ENCODE data around the gene PDE9A.

Gene PDE9A

GRCh38 chr21:42785666-42786427 is 132.4 kb downstream of the PDE9A start:
- no peaks in the 10 kb centered on the region for H3K36me3 Mint-ChIP-seq (ENCODE audit: low read depth)
- peaks cover 9% of the 10 kb centered on the region for H3K9me3 Mint-ChIP-seq
- peaks cover 33% of the 10 kb centered on the region for H3K4me1 Mint-ChIP-seq
- no peak overlapping the region for H3K27ac Mint-ChIP-seq
- peaks cover 35% of the 10 kb centered on the region for H3K27me3 Mint-ChIP-seq (ENCODE audit: low read depth, poor library complexity)
- no peak for TF ChIP-seq CTCF (IDR thresholded peaks at IDR 0.05)
- no peak overlapping the region for H3K4me3 Mint-ChIP-seq
- DNase-seq, result no peak

- Mint-ChIP-seq H3K4me3 (no peak overlapping the region), H3K9me3 (peaks cover 9% of the 10 kb centered on the region), H3K4me1 (peaks cover 23% of the 10 kb centered on the region), H3K27ac (no peak overlapping the region), H3K36me3 (ENCODE audit: low read depth) (no peaks in the 10 kb centered on the region), H3K27me3 (ENCODE audit: low read depth, poor library complexity) (peaks cover 30% of the 10 kb centered on the region)
- no peak for TF ChIP-seq CTCF (IDR thresholded peaks at IDR 0.05)
- DNase-seq, result no peak
Measured at GRCh38 chr21:42786884-42787283, 133.5 kb downstream of the PDE9A start.

GRCh38 chr21:42787613-42788012 is 134.2 kb downstream of the PDE9A start:
- TF ChIP-seq CTCF (IDR thresholded peaks at IDR 0.05), result no peak
- H3K9me3 Mint-ChIP-seq, result peaks cover 9% of the 10 kb centered on the region
- H3K27ac Mint-ChIP-seq, result no peak overlapping the region
- no peak for DNase-seq
- no peaks in the 10 kb centered on the region for H3K36me3 Mint-ChIP-seq (ENCODE audit: low read depth)
- H3K27me3 Mint-ChIP-seq (ENCODE audit: low read depth, poor library complexity), result peaks cover 25% of the 10 kb centered on the region
- H3K4me1 Mint-ChIP-seq, result peaks cover 16% of the 10 kb centered on the region
- no peak overlapping the region for H3K4me3 Mint-ChIP-seq

- no peak for TF ChIP-seq CTCF (IDR thresholded peaks at IDR 0.05)
- Mint-ChIP-seq H3K9me3 (peaks cover 9% of the 10 kb centered on the region), H3K27ac (no peak overlapping the region), H3K4me3 (no peak overlapping the region), H3K27me3 (ENCODE audit: low read depth, poor library complexity) (peaks cover 18% of the 10 kb centered on the region), H3K36me3 (ENCODE audit: low read depth) (no peaks in the 10 kb centered on the region), H3K4me1 (no peaks in the 10 kb centered on the region)
- no peak for DNase-seq
Measured at GRCh38 chr21:42790520-42791065, 137.2 kb downstream of the PDE9A start.

- Mint-ChIP-seq H3K4me1 (no peaks in the 10 kb centered on the region), H3K9me3 (no peaks in the 10 kb centered on the region), H3K27me3 (ENCODE audit: low read depth, poor library complexity) (peaks cover 14% of the 10 kb centered on the region), H3K27ac (no peak overlapping the region), H3K36me3 (ENCODE audit: low read depth) (no peaks in the 10 kb centered on the region), H3K4me3 (no peak overlapping the region)
- DNase-seq, result no peak
- no peak for TF ChIP-seq CTCF (IDR thresholded peaks at IDR 0.05)
Measured at GRCh38 chr21:42793774-42794173, 140.4 kb downstream of the PDE9A start.

- no peak overlapping the region for H3K4me3 Mint-ChIP-seq
- H3K9me3 Mint-ChIP-seq, result no peaks in the 10 kb centered on the region
- H3K27ac Mint-ChIP-seq, result no peak overlapping the region
- H3K36me3 Mint-ChIP-seq (ENCODE audit: low read depth), result no peaks in the 10 kb centered on the region
- TF ChIP-seq CTCF (IDR thresholded peaks at IDR 0.05), result no peak
- peaks cover 14% of the 10 kb centered on the region for H3K27me3 Mint-ChIP-seq (ENCODE audit: low read depth, poor library complexity)
- no peak for DNase-seq
- no peaks in the 10 kb centered on the region for H3K4me1 Mint-ChIP-seq
Measured at GRCh38 chr21:42794551-42794950, 141.1 kb downstream of the PDE9A start.

Data from nephron progenitor cell (in vitro differentiated cells).